ENCODE data around the gene ARL14EP. TPM values are rescaled to one million over a fixed set of nuclear protein-coding genes. Genes with fewer than 3 reads are reported as not detected.

ARL14EP gene
- total and polyA plus RNA-seq, 7 donors = 8.1 to 27.4 (median 23.4) TPM

- no peaks in the 10 kb centered on the region for H3K36me3 ChIP-seq (ENCODE audit: insufficient read depth in 1 of 2, low read depth in 1 of 2)
- no peaks in the 10 kb centered on the region for H3K9me3 ChIP-seq
- H3K4me3 ChIP-seq = no peak overlapping the region
- DNase-seq (no peak), ATAC-seq (no peak)
- no peak overlapping the region for H3K27ac ChIP-seq
- H3K27me3 ChIP-seq (ENCODE audit: insufficient read depth in 3 of 3, low read length in 2 of 3) = no peaks in the 10 kb centered on the region
- H3K4me1 ChIP-seq = no peaks in the 10 kb centered on the region
- TF ChIP-seq, protein P1, sequence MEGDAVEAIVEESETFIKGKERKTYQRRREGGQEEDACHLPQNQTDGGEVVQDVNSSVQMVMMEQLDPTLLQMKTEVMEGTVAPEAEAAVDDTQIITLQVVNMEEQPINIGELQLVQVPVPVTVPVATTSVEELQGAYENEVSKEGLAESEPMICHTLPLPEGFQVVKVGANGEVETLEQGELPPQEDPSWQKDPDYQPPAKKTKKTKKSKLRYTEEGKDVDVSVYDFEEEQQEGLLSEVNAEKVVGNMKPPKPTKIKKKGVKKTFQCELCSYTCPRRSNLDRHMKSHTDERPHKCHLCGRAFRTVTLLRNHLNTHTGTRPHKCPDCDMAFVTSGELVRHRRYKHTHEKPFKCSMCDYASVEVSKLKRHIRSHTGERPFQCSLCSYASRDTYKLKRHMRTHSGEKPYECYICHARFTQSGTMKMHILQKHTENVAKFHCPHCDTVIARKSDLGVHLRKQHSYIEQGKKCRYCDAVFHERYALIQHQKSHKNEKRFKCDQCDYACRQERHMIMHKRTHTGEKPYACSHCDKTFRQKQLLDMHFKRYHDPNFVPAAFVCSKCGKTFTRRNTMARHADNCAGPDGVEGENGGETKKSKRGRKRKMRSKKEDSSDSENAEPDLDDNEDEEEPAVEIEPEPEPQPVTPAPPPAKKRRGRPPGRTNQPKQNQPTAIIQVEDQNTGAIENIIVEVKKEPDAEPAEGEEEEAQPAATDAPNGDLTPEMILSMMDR (IDR thresholded peaks at IDR 0.05) = no peak
- WGBS, 3 donors = 82 to 92% (median 86%) methylated on average over 4 of the region's 4 CpGs
- intact Hi-C loops (cut with DNase I) = no loop called here
Observed at GRCh38 chr11:30368394-30368793, 45.5 kb downstream of the ARL14EP start.

DNA sequence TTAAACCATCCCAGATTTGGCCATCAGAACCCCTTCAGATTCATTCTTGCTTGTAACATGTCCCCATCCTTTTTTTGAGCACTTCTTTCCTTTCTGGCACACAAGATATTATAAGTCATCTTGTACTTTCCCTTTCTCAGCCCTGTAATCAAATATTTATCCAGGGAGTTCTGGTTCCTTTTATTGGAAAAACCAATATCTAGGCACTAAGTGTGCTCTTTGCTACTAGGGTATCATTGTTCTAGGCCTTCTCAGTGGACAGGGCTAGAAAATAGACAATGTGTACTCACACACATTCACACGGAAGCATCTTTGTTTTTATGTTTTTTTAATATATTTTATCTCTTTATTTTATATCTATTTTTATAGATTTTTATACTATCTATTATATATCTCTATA lies 47.3 kb downstream of the ARL14EP start:
- H3K4me1 ChIP-seq = no peaks in the 10 kb centered on the region

GRCh38 chr11:30377347-30377746 lies 54.4 kb downstream of the ARL14EP start:
- intact Hi-C loops (cut with DNase I) = no loop called here
- H3K4me3 ChIP-seq = no peak overlapping the region
- WGBS, 3 donors = 81 to 93% (median 85%) methylated on average over 2 of the region's 2 CpGs

More for the DNA sequence above, 47.3 kb downstream of the ARL14EP start:
- DNase-seq = no peak
- TF ChIP-seq, protein P1 (IDR thresholded peaks at IDR 0.05) = no peak
- ATAC-seq = no peak
- H3K9me3 ChIP-seq = no peaks in the 10 kb centered on the region
- 84 to 86% (median 85%) methylated on average over 1 of the region's 1 CpG for WGBS, 3 donors
- intact Hi-C loops (cut with DNase I) = no loop called here
- H3K4me3 ChIP-seq = no peak overlapping the region
- no peaks in the 10 kb centered on the region for H3K27me3 ChIP-seq (ENCODE audit: insufficient read depth in 3 of 3, low read length in 2 of 3)
- peaks cover 0 to 3% of the 10 kb centered on the region in 2 donors for H3K36me3 ChIP-seq (ENCODE audit: insufficient read depth in 1 of 2, low read depth in 1 of 2)
- H3K27ac ChIP-seq = no peak overlapping the region

GRCh38 chr11:30380846-30381245 lies 57.9 kb downstream of the ARL14EP start:
- intact Hi-C loops (cut with DNase I) = no loop called here
- Histone ChIP-seq H3K27ac (no peak overlapping the region), H3K9me3 (no peaks in the 10 kb centered on the region), H3K27me3 (ENCODE audit: insufficient read depth in 3 of 3, low read length in 2 of 3) (no peaks in the 10 kb centered on the region), H3K4me1 (no peaks in the 10 kb centered on the region), H3K36me3 (ENCODE audit: insufficient read depth in 1 of 2, low read depth in 1 of 2) (no peaks in the 10 kb centered on the region), H3K4me3 (no peak overlapping the region)
- TF ChIP-seq, protein P1 (IDR thresholded peaks at IDR 0.05) = no peak
- ATAC-seq = no peak
- DNase-seq = no peak

More at GRCh38 chr11:30377347-30377746, 54.4 kb downstream of the ARL14EP start:
- Histone ChIP-seq H3K36me3 (ENCODE audit: insufficient read depth in 1 of 2, low read depth in 1 of 2) (peaks cover 0 to 3% of the 10 kb centered on the region in 2 donors), H3K27ac (no peak overlapping the region), H3K9me3 (no peaks in the 10 kb centered on the region), H3K4me1 (no peaks in the 10 kb centered on the region), H3K27me3 (ENCODE audit: insufficient read depth in 3 of 3, low read length in 2 of 3) (no peaks in the 10 kb centered on the region)
- ATAC-seq (no peak), DNase-seq (no peak)
- TF ChIP-seq, protein P1 (IDR thresholded peaks at IDR 0.05) = no peak

DNA sequence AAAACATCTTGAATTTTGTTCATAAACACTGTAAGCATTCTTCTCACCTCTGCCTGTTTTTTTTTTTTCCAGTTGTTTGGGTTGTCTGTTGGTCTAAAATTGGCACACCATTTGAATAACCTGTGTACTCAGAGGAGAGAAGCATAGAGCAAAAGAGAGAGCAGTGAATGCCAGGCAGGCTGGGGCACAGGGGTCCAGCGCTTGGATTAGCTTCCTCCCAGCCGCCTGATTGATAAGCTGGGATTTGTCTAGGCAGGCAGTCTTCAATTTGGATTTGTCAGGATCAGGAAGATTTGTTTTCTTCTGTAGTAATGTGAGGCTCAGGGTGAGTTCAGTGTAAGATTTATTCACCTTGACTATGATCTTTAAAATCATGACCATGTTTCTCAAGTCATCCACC lies 59.0 kb downstream of the ARL14EP start:
- WGBS, 3 donors = 85 to 94% (median 91%) methylated on average over 2 of the region's 2 CpGs
- Histone ChIP-seq H3K27ac (no peak overlapping the region), H3K27me3 (ENCODE audit: insufficient read depth in 3 of 3, low read length in 2 of 3) (no peaks in the 10 kb centered on the region), H3K9me3 (no peaks in the 10 kb centered on the region), H3K4me3 (no peak overlapping the region), H3K36me3 (ENCODE audit: insufficient read depth in 1 of 2, low read depth in 1 of 2) (no peaks in the 10 kb centered on the region), H3K4me1 (no peaks in the 10 kb centered on the region)
- TF ChIP-seq, protein P1 (IDR thresholded peaks at IDR 0.05) = no peak
- intact Hi-C loops (cut with DNase I) = no loop called here
- no peak for DNase-seq
- no peak for ATAC-seq
